ENCODE results near the gene DOCK11.

GRCh38 chrX:118506805-118507480, 11.3 kb downstream of the DOCK11 start:
- TF ChIP-seq, protein P1, sequence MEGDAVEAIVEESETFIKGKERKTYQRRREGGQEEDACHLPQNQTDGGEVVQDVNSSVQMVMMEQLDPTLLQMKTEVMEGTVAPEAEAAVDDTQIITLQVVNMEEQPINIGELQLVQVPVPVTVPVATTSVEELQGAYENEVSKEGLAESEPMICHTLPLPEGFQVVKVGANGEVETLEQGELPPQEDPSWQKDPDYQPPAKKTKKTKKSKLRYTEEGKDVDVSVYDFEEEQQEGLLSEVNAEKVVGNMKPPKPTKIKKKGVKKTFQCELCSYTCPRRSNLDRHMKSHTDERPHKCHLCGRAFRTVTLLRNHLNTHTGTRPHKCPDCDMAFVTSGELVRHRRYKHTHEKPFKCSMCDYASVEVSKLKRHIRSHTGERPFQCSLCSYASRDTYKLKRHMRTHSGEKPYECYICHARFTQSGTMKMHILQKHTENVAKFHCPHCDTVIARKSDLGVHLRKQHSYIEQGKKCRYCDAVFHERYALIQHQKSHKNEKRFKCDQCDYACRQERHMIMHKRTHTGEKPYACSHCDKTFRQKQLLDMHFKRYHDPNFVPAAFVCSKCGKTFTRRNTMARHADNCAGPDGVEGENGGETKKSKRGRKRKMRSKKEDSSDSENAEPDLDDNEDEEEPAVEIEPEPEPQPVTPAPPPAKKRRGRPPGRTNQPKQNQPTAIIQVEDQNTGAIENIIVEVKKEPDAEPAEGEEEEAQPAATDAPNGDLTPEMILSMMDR (IDR thresholded peaks at IDR 0.05): no peak
- no peak for TF ChIP-seq POLR2A (IDR thresholded peaks at IDR 0.05)
